ENCODE measurements around the gene TM9SF1. TPM values are rescaled to one million over a fixed set of nuclear protein-coding genes. Genes with fewer than 3 reads are reported as not detected.

TM9SF1 gene
- total and polyA plus RNA-seq, 9 of the 15 experiments (the other 6 are each of a cell fraction or from before 2014, with no cell fraction given) = 5.3 to 20.3 (median 11.8) TPM

- TF ChIP-seq TFE3 (CRISPR knock-in tag; IDR thresholded peaks at IDR 0.05) = no peak
- TF ChIP-seq NELFE (IDR thresholded peaks at IDR 0.05; ENCODE audit: insufficient read depth, insufficient read length) = no peak
- TF ChIP-seq ILK (tag; IDR thresholded peaks at IDR 0.05; ENCODE audit: borderline replicate concordance, low read depth) = no peak
- TF ChIP-seq CCNT2 (IDR thresholded peaks at IDR 0.05; ENCODE audit: borderline replicate concordance, extremely low read depth, insufficient read length, low read depth, low read length) = peak; percentile 34
- TF ChIP-seq NBN (IDR thresholded peaks at IDR 0.05; ENCODE audit: low read depth) = no peak
- no peak for TF ChIP-seq ZNF766 (CRISPR knock-in tag; conservative IDR thresholded peaks at IDR 0.05)
- TF ChIP-seq ZFP36 (IDR thresholded peaks at IDR 0.05; ENCODE audit: low read depth, low read length, partially characterized antibody) = no peak
- TF ChIP-seq CBX5 (IDR thresholded peaks at IDR 0.05; ENCODE audit: borderline replicate concordance, low read depth) = no peak
- no peak for TF ChIP-seq NR4A1 (CRISPR knock-in tag; IDR thresholded peaks at IDR 0.05)
- TF ChIP-seq NR4A1 (tag; IDR thresholded peaks at IDR 0.05) = no peak
- no peak for TF ChIP-seq MYNN (IDR thresholded peaks at IDR 0.05)
- TF ChIP-seq MYNN (CRISPR knock-in tag; IDR thresholded peaks at IDR 0.05) = no peak
- no peak for TF ChIP-seq PRDM10 (IDR thresholded peaks at IDR 0.05; ENCODE audit: partially characterized antibody)
- TF ChIP-seq ELF1 (tag; IDR thresholded peaks at IDR 0.05) = no peak
- no peak for TF ChIP-seq TOE1 (IDR thresholded peaks at IDR 0.05; ENCODE audit: borderline replicate concordance)
- no peak for TF ChIP-seq TOE1 (CRISPR knock-in tag; IDR thresholded peaks at IDR 0.05; ENCODE audit: borderline replicate concordance, low read depth)
- no peak for TF ChIP-seq KLF1 (tag; IDR thresholded peaks at IDR 0.05)
- no peak for TF ChIP-seq ATF4 (CRISPR knock-in tag; IDR thresholded peaks at IDR 0.05)
- TF ChIP-seq ZBTB26 (CRISPR knock-in tag; IDR thresholded peaks at IDR 0.05) = no peak
Observed at GRCh38 chr14:24215495-24216344, 20.5 kb upstream of the TM9SF1 start, which contains the start of gene MDP1 (continued).
